H1 (cell line): ENCODE data around the gene RFNG. TPM values are rescaled to one million over a fixed set of nuclear protein-coding genes. Genes with fewer than 3 reads are reported as not detected.

Experiments
- CTCF ChIA-PET: fragments of 300-600 bp; sonication (Branson Sonifier 250); formaldehyde crosslinking; loops from one replicate; lab custom pipeline; 2021; ENCODE audit not compliant: partially characterized antibody; lab: Charles Lee
- POLR2A ChIA-PET: fragments of 300-600 bp; sonication (Branson Sonifier 250); formaldehyde crosslinking; loops from one replicate; lab custom pipeline; 2021; ENCODE audit warnings: inconsistent platforms; ENCODE audit not compliant: partially characterized antibody; lab: Charles Lee
- DNase-seq, 2 experiments: peaks; one replicate each; pipeline versions ENCODE4 v3.0.0 to v3.0.0-alpha.2; 2010 to 2022; ENCODE audit warnings: low spot score in 2 of 2, low read depth in 1 of 2, mixed read lengths in 1 of 2
- FAIRE-seq: peaks from 2 replicates; lab custom pipeline; 2011; peaks lifted over from hg19 to GRCh38; lab: Jason Lieb, UNC
- H2AFZ ChIP-seq: 2 replicates; pipeline ENCODE4 v1.8.1; 2012; ENCODE audit warnings: low read length, inconsistent platforms
- H2AK5ac ChIP-seq: 2 replicates; pipeline ENCODE4 v1.6.1; 2013; ENCODE audit warnings: low read depth, low read length
- H2BK120ac ChIP-seq: replicated peaks from 2 replicates; pipeline ENCODE3; 2013; ENCODE audit warnings: low read depth, low read length, inconsistent platforms
- H2BK12ac ChIP-seq: 2 replicates; pipeline ENCODE4 v1.6.1; 2013; ENCODE audit warnings: low read depth, low read length
- H2BK15ac ChIP-seq: 2 replicates; pipeline ENCODE4 v1.6.1; 2013; ENCODE audit warnings: low read length
- H2BK20ac ChIP-seq: 2 replicates; pipeline ENCODE4 v1.6.1; 2013; ENCODE audit warnings: low read length
- H2BK5ac ChIP-seq: 2 replicates; pipeline ENCODE4 v1.6.1; 2013; ENCODE audit warnings: low read depth, low read length
- H3K14ac ChIP-seq: 2 replicates; pipeline ENCODE4 v1.6.1; 2013; ENCODE audit warnings: inconsistent platforms; ENCODE audit not compliant: insufficient read length
- H3K18ac ChIP-seq: 2 replicates; pipeline ENCODE4 v1.6.1; 2013; ENCODE audit warnings: low read length; ENCODE audit errors: extremely low read depth
- H3K23ac ChIP-seq: 2 replicates; pipeline ENCODE4 v1.6.1; 2013; ENCODE audit warnings: inconsistent platforms; ENCODE audit not compliant: insufficient read length
- H3K23me2 ChIP-seq: 2 replicates; pipeline ENCODE4 v1.6.1; 2013; ENCODE audit warnings: low read depth, low read length
- H3K27ac ChIP-seq: 2 replicates; pipeline ENCODE4 v1.6.1; 2011; ENCODE audit warnings: low read depth, low read length, inconsistent platforms
- H3K27me3 ChIP-seq, 4 experiments: replicated peaks in 1 of 4; 1 replicate in 1 of 4; 2 replicates in 3 of 4; pipeline versions ENCODE4 v1.6.1 to v1.8.1; 2011 to 2013; ENCODE audit warnings: low read length in 3 of 4, mild to moderate bottlenecking in 3 of 4, inconsistent platforms in 2 of 4, mixed read lengths in 2 of 4, moderate library complexity in 1 of 4; ENCODE audit not compliant: control insufficient read depth in 3 of 4, insufficient read depth in 3 of 4; ENCODE audit errors: extremely low read depth in 1 of 4
- H3K36me3 ChIP-seq, 4 experiments: 2 replicates each; pipeline versions ENCODE4 v1.6.1 to v1.8.1; 2011 to 2013; ENCODE audit warnings: mild to moderate bottlenecking in 4 of 4, low read length in 3 of 4, moderate library complexity in 2 of 4, control low read depth in 1 of 4, inconsistent platforms in 1 of 4; ENCODE audit not compliant: insufficient read depth in 4 of 4, control insufficient read depth in 2 of 4
- H3K4ac ChIP-seq: replicated peaks from 2 replicates; pipeline ENCODE3; 2013; ENCODE audit warnings: low read length, low read depth, mixed read lengths, inconsistent platforms; ENCODE audit not compliant: insufficient read length
- H3K4me1 ChIP-seq, 4 experiments: replicated peaks in 1 of 4; 1 replicate in 1 of 4; 2 replicates in 3 of 4; pipeline versions ENCODE4 v1.6.1 to v1.8.1; 2011 to 2013; ENCODE audit warnings: low read length in 3 of 4, inconsistent platforms in 2 of 4, mixed read lengths in 1 of 4; ENCODE audit not compliant: insufficient read depth in 4 of 4, control insufficient read depth in 3 of 4
- H3K4me2 ChIP-seq, 2 experiments: 2 replicates each; pipeline versions ENCODE4 v1.6.1 to v1.8.1; 2011 to 2013; ENCODE audit warnings: low read depth in 2 of 2, low read length in 2 of 2, control low read depth in 1 of 2, inconsistent platforms in 1 of 2, mild to moderate bottlenecking in 1 of 2; ENCODE audit not compliant: insufficient read depth in 1 of 2
- H3K4me3 ChIP-seq, 4 experiments: fragments of 200-600, 300-600 bp in 1 of 4; sonication (generic), shearing (Covaris generic), sonication (Bioruptor Twin) in 1 of 4; 2 replicates each; pipeline versions ENCODE4 v1.5.1 to v1.8.1; 2011 to 2016; ENCODE audit warnings: low read length in 4 of 4, low read depth in 3 of 4, control low read depth in 2 of 4, inconsistent platforms in 2 of 4, mild to moderate bottlenecking in 2 of 4, mixed read lengths in 1 of 4, moderate library complexity in 1 of 4; ENCODE audit not compliant: insufficient read depth in 2 of 4; ENCODE audit errors: extremely low read depth in 1 of 4
- H3K56ac ChIP-seq: replicated peaks from 2 replicates; pipeline ENCODE3; 2013; ENCODE audit warnings: low read depth, mild to moderate bottlenecking, mixed read lengths, low read length, inconsistent platforms; ENCODE audit not compliant: insufficient read length
- H3K79me1 ChIP-seq: 2 replicates; pipeline ENCODE4 v1.6.1; 2013; ENCODE audit warnings: low read depth, low read length, control low read depth
- H3K79me2 ChIP-seq, 2 experiments: 2 replicates each; pipeline versions ENCODE4 v1.6.1 to v1.8.1; 2012 to 2013; ENCODE audit warnings: low read length in 2 of 2, mild to moderate bottlenecking in 2 of 2, inconsistent platforms in 1 of 2; ENCODE audit not compliant: insufficient read depth in 2 of 2, control insufficient read depth in 1 of 2
- H3K9ac ChIP-seq, 4 experiments: replicated peaks in 1 of 4; 1 replicate in 1 of 4; 2 replicates in 3 of 4; pipeline versions ENCODE4 v1.6.1 to v1.8.1; 2011 to 2013; ENCODE audit warnings: low read depth in 3 of 4, low read length in 3 of 4, control low read depth in 2 of 4, mild to moderate bottlenecking in 2 of 4, moderate library complexity in 2 of 4, inconsistent platforms in 1 of 4; ENCODE audit errors: extremely low read depth in 1 of 4
- H3K9me3 ChIP-seq, 2 experiments: 2 replicates each; pipeline versions ENCODE4 v1.6.1 to v1.8.1; 2012 to 2013; ENCODE audit warnings: mild to moderate bottlenecking in 2 of 2, moderate library complexity in 2 of 2, control low read depth in 1 of 2, inconsistent platforms in 1 of 2, low read depth in 1 of 2, low read length in 1 of 2, mixed read lengths in 1 of 2; ENCODE audit not compliant: insufficient read depth in 2 of 2
- H4K20me1 ChIP-seq, 2 experiments: replicated peaks in 1 of 2; 2 replicates each; pipeline versions ENCODE3 to v1.8.1; 2011 to 2013; ENCODE audit warnings: inconsistent platforms in 2 of 2, low read length in 2 of 2, mild to moderate bottlenecking in 1 of 2; ENCODE audit not compliant: insufficient read depth in 2 of 2, control insufficient read depth in 1 of 2
- H4K5ac ChIP-seq: 2 replicates; pipeline ENCODE4 v1.6.1; 2013; ENCODE audit warnings: low read length, low read depth, mixed read lengths, inconsistent platforms; ENCODE audit not compliant: insufficient read length
- H4K8ac ChIP-seq: 2 replicates; pipeline ENCODE4 v1.8.0; 2013; ENCODE audit warnings: mild to moderate bottlenecking, moderate library complexity, low read length, inconsistent platforms; ENCODE audit not compliant: insufficient read depth; ENCODE audit errors: extremely low read depth
- H4K91ac ChIP-seq: replicated peaks from 2 replicates; pipeline ENCODE3; 2013; ENCODE audit warnings: low read length, mixed read lengths, inconsistent platforms; ENCODE audit not compliant: insufficient read length
- CTBP2 ChIP-seq: IDR thresholded peaks from 2 replicates; pipeline ENCODE4 v1.7.0; 2011; ENCODE audit warnings: borderline replicate concordance, mild to moderate bottlenecking, moderate library complexity, mixed read lengths, low read length; ENCODE audit not compliant: insufficient read depth, insufficient read length
- GABPA ChIP-seq: IDR thresholded peaks from 2 replicates; pipeline ENCODE4 v1.6.1; 2011; ENCODE audit warnings: mild to moderate bottlenecking, low read length, moderate library complexity, borderline replicate concordance; ENCODE audit not compliant: insufficient read depth
- KDM5A ChIP-seq: fragments of 200-600 bp; IDR thresholded peaks from 2 replicates; pipeline ENCODE4 v1.7.1; 2012; ENCODE audit warnings: mild to moderate bottlenecking, low read length, inconsistent platforms, mixed read lengths
- MAFK ChIP-seq: IDR thresholded peaks from 2 replicates; pipeline ENCODE4 v1.6.1; 2012; ENCODE audit warnings: low read depth, mild to moderate bottlenecking, improper control_type of control experiment, low read length
- NANOG ChIP-seq: IDR thresholded peaks from 2 replicates; pipeline ENCODE4 v1.6.1; 2011; ENCODE audit warnings: low read length, low read depth, mild to moderate bottlenecking, inconsistent platforms; ENCODE audit not compliant: insufficient read depth, poor library complexity, severe bottlenecking
- PHF8 ChIP-seq: fragments of 200-600 bp; sonication (generic); conservative IDR thresholded peaks from 2 replicates; pipeline ENCODE4 v1.7.1; 2012; ENCODE audit warnings: low read depth, mild to moderate bottlenecking, inconsistent platforms, low read length, moderate library complexity
- POLR2AphosphoS5 ChIP-seq: IDR thresholded peaks from 2 replicates; pipeline ENCODE4 v1.6.1; 2011; ENCODE audit warnings: low read depth, low read length
- SP2 ChIP-seq: IDR thresholded peaks from 2 replicates; pipeline ENCODE4 v1.6.1; 2012; ENCODE audit warnings: mild to moderate bottlenecking, low read length, inconsistent platforms
- SP4 ChIP-seq: IDR thresholded peaks from 2 replicates; pipeline ENCODE4 v1.6.1; 2012; ENCODE audit warnings: low read length, inconsistent platforms
- SUZ12 ChIP-seq: fragments of 200-600 bp; sonication (generic); IDR thresholded peaks from 2 replicates; pipeline ENCODE4 v1.6.1; 2012; ENCODE audit warnings: mild to moderate bottlenecking, inconsistent platforms, low read length, moderate library complexity, mixed read lengths
- WGBS, 2 experiments: shearing (Covaris generic) in 1 of 2; methylation state at CpG; one replicate each; pipeline versions ENCODE4 v1.1.6 to v1.1.7; 2013 to 2015; ENCODE audit warnings: low lambda C conversion rate in 2 of 2, mixed read lengths in 2 of 2, inconsistent platforms in 1 of 2, low coverage in 1 of 2, missing lambda C conversion rate in 1 of 2; ENCODE audit not compliant: insufficient replicate concordance in 2 of 2, insufficient coverage in 1 of 2, insufficient read length in 1 of 2; ENCODE audit errors: extremely low coverage in 1 of 2, missing lambda C conversion rate in 1 of 2; 5-methylcytosine and 5-hydroxymethylcytosine counted together
- polyA plus RNA-seq, 7 experiments: library from polyadenylated mRNA; depleted of rRNA in 3 of 7; stranded (reverse) in 5 of 7; unstranded in 2 of 7; fragments of >200 nt in 5 of 7; fragments of 200-250 nt in 2 of 7; gene quantifications; 1 replicate in 5 of 7; 2 replicates in 1 of 7; 4 replicates in 1 of 7; pipeline versions ENCODE4 v1.2.1 to v1.2.3, GENCODE V29; 2011 to 2013; ENCODE audit warnings: missing spikeins in 2 of 7, mixed read lengths in 2 of 7
- total RNA-seq: library from RNA; stranded (reverse); fragmentation: NEBNext Ultra II Directional; extraction: Animal tissue kit (Norgen Biotek cat#: 25700); gene quantifications from 2 replicates; pipeline ENCODE4 v1.2.1, GENCODE V29; 2021
- TF ChIP-seq, protein P1 (sequence below): IDR thresholded peaks from 2 replicates; pipeline ENCODE4 v1.6.1; 2012; ENCODE audit warnings: inconsistent platforms

RFNG gene
- total and polyA plus RNA-seq, 2 of the 8 experiments (the other 6 are each of a cell fraction or from before 2014, with no cell fraction given): 26.7 to 28.4 TPM

DNA sequence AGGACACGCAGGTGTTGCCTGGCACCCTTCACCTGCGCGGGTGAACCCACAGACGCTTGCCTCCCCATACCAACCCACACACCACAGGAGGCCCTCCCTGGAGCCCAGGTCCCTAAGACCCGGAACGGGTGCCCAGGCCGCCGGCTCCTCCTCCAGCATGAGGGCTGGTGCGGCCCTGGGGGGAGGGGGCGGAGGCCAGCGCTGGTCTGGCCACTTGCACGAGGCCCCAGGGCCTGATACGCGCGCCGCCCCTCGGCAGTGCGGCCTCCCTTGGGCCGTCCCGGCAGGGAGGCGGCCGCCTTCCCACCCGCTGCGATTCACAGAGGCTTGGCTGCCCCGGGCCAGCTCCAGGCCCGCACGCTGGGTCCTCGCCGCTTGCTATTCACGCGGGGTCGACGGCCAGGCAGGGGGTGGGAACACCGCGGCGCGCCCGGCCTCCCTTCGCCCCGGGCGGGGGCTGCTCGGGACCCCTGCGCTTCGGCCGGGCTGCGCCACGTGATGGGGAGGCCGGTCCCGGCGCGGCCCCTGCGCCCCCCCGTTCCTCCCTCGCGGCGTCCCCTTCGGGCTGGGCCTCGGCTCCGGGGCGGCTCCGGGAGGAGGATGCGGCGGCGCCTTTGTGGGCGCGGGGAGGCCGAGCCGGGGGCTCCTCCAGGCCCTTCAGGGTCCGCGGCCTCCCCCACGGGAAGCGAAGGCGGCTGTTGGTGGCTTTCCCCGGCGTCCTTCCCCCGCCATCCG lies 45.7 kb upstream of the RFNG start:
- H3K23me2 ChIP-seq: peaks cover 14% of the 10 kb centered on the region; the same call in 1 of the 2 replicates
- POLR2A ChIA-PET: interaction anchor here (1.1 to 4.2 kb wide), 22 partner anchors 10 to 173 kb away, joined by 3 to 21 read pairs (median 5); partner anchors contain the start of genes DCXR and DUS1L
- peak overlapping the region; percentile 16; the same call in 1 of the 2 replicates for H3K27ac ChIP-seq
- TF ChIP-seq PHF8: no peak
- no peak for TF ChIP-seq SP4
- TF ChIP-seq KDM5A: no peak
- TF ChIP-seq SP2: no peak
- TF ChIP-seq, protein P1, sequence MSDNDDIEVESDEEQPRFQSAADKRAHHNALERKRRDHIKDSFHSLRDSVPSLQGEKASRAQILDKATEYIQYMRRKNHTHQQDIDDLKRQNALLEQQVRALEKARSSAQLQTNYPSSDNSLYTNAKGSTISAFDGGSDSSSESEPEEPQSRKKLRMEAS: peak; percentile 49
- 0 out of 2 replicates have a peak, but pooled peaks have one; percentile 61 for TF ChIP-seq GABPA
- no peak for TF ChIP-seq CTBP2
- no peak for TF ChIP-seq SUZ12
- TF ChIP-seq NANOG: no peak
- TF ChIP-seq POLR2AphosphoS5: no peak; the same call in 1 of the 2 replicates
- TF ChIP-seq MAFK: no peak

More for the DNA sequence above, 45.7 kb upstream of the RFNG start:
- H2AFZ ChIP-seq: no peak overlapping the region
- peaks cover 23 to 37% (median 32%) of the 10 kb centered on the region in 4 experiments; a peak in 7 of 8 replicates for H3K36me3 ChIP-seq
- peak overlapping the region; percentile 62 to 94 (median 78) for H3K4me3 ChIP-seq
- peak overlapping the region; percentile 52; the same call in 1 of the 2 replicates for H2BK5ac ChIP-seq
- no peaks in the 10 kb centered on the region for H3K27me3 ChIP-seq
- H3K9me3 ChIP-seq: no peaks in the 10 kb centered on the region
- peaks cover 13% of the 10 kb centered on the region for H3K79me1 ChIP-seq
- no peak overlapping the region for H3K23ac ChIP-seq
- H3K9ac ChIP-seq: peak overlapping the region; percentile 55 to 77 (median 68)
- no peak overlapping the region for H2BK15ac ChIP-seq
- H4K91ac ChIP-seq: peak overlapping the region; percentile 27
- H2BK120ac ChIP-seq: peak overlapping the region; percentile 94
- no peak overlapping the region for H2BK20ac ChIP-seq
- peak overlapping the region; percentile 53 for H4K5ac ChIP-seq
- peaks cover 7 to 36% of the 10 kb centered on the region in 2 experiments for H4K20me1 ChIP-seq
- peak overlapping the region; percentile 53 for H3K4ac ChIP-seq
- 0 out of 2 replicates have a peak overlapping the region, but pooled peaks have one; percentile 9 for H2BK12ac ChIP-seq
- no peak overlapping the region for H3K14ac ChIP-seq
- peak overlapping the region; percentile 83 for H3K18ac ChIP-seq
- H3K56ac ChIP-seq: peak overlapping the region; percentile 82
- 3% methylated on average over 48 of the region's 77 CpGs; no CpG with 5 or more reads in 1 of the 2 experiments for WGBS, 2 experiments
- peaks cover 0 to 41% (median 33%) of the 10 kb centered on the region in 4 experiments; a peak in 6 of 7 replicates for H3K4me1 ChIP-seq
- CTCF ChIA-PET: interaction anchor here (1.4 to 1.5 kb wide), 2 partner anchors 12 to 31 kb away, joined by 3 to 5 read pairs; partner anchors contain the start of gene DUS1L
- peaks cover 15 to 47% of the 10 kb centered on the region in 2 experiments; a peak in 3 of 4 replicates for H3K79me2 ChIP-seq
- no peak for DNase-seq
- peak overlapping the region; percentile 85 for H4K8ac ChIP-seq
- H2AK5ac ChIP-seq: peak overlapping the region; percentile 53; the same call in 1 of the 2 replicates
- no peak for FAIRE-seq
- peak overlapping the region; percentile 80 to 85 for H3K4me2 ChIP-seq
